GM19238 (cell line): ENCODE results near the gene KIF16B.

Experiments used
- DNase-seq: peaks from one replicate; pipeline ENCODE4 v3.0.0; 2011; ENCODE audit warnings: low spot score; ENCODE audit not compliant: insufficient read length

The KIF16B gene

DNA sequence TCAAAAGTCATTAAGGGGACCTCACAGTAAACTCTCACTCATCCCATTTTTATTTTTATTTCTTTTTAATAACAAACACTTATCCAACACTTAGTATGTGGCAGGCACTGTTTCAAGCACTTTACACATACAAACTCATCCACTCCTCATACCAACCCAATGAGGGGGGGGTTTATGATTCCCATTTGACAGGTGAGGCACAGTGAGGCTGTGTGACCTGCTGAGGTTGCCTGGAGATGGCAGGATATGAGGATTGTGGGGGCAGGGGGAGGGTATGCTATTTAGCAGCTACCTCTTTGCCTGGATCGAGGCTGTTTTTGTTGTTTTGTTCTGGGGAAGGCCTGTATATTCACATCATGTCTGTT is 219.8 kb downstream of the KIF16B start:
- DNase-seq, result no peak

GRCh38 chr20:16352751-16353416 is 220.4 kb downstream of the KIF16B start:
- DNase-seq, result no peak

- DNase-seq, result no peak
These were observed 220.9 kb downstream of the KIF16B start for GRCh38 chr20:16352321-16352720.

GRCh38 chr20:16351415-16351814 is 221.8 kb downstream of the KIF16B start:
- no peak for DNase-seq

GRCh38 chr20:16350465-16350864 is 222.8 kb downstream of the KIF16B start:
- no peak for DNase-seq

DNA sequence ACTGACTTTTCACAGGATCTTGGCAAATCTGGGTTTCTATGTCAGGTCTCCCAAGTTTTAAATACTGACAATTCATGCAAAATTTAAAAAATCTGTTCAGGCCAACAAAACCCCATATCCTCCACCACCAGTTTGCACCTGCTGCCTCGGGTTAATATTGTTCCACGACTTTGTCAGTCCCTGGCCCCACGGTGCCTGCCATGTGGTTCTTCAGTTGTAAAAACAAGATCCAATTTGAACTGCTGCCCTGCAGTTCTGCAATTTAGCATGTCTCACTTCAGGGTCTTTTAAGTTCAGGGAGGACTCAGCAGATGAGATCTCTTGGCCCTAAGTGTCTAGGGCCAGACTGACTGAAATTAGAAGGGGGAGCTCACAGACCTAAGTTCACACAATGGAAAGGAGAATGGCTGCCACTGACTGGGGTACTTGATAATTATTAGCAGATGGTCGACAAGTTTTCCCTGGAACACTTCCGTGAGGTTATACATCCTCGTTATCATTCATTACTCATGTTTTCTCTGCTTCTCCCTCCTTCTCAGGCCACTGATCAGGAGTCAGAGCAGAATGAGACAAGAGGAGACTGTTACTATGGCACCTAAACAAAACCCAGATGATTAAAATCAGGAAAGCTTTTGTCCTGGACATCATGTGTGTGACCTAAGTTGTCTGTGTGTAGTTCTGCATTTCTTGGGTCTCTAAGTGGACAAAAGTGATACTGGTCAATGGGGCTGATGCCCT is 223.6 kb downstream of the KIF16B start:
- DNase-seq, result no peak

- no peak for DNase-seq
These were observed 226.3 kb downstream of the KIF16B start for GRCh38 chr20:16346956-16347355.

- DNase-seq, result no peak
These were observed 235.5 kb downstream of the KIF16B start for GRCh38 chr20:16337707-16338106.

GRCh38 chr20:16327606-16328005 is 245.6 kb downstream of the KIF16B start:
- no peak for DNase-seq

DNA sequence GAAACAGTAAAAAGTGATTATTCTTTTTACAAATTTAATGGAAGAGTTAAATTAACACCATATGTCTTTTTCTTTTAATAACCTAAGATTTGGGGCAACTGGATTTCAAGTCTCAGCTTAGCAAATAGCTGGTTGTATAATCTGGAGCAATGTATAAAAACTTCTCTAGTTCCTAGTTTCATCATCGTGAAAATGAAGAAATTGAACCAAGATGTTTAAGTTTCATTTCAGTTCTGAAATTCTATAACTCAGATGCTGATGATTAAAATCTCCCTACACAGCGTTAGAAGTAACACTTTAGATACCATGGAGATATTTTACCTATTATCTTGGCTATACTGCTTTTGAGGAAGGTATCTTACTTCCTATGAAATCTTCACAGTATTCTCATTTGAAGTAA is 252.0 kb downstream of the KIF16B start:
- DNase-seq, result no peak

GRCh38 chr20:16317445-16318362 is 255.5 kb downstream of the KIF16B start:
- no peak for DNase-seq

- DNase-seq, result no peak
These were observed 256.7 kb downstream of the KIF16B start for GRCh38 chr20:16316513-16316912.

DNA sequence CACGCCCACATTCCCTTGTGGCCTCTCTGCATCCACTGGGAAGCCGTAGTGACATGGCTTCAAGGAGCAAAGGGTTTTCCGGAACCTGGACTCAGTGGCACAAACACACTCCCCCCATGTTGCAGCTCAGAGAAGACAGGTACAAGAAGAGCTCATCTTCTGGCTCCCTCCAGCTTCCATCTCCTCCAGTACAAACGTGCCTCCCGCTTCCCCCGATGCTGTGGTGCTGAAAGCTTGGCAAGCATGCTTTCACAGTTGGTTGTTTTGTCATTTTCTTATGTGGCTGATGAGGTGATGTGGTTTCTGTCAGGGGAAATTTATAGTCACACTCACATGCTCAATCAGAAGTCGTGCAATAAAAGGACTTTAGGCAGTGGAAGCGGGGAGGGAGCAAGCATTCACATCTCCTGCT is 258.5 kb downstream of the KIF16B start:
- DNase-seq, result no peak

GRCh38 chr20:16314320-16314719 is 258.9 kb downstream of the KIF16B start:
- DNase-seq, result no peak

DNA sequence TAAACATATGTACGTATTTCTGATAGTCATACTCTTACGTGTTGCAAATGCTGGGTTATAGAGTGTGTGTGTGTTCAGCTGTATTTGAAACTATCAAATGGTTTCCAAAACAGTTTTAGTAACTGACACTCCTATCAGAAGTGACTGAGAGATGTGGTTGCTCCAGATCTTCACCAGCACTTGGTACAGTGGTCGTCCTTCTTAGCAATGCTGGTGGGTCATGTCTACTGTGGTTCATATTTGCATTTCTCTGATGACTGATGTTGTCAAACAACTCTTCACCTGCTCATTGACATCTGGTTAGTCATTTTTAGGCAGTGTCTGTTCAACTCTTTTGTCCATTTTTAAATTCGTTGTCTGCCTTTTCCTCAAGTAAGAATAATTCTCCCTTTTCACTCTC is 259.3 kb downstream of the KIF16B start:
- no peak for DNase-seq

DNA sequence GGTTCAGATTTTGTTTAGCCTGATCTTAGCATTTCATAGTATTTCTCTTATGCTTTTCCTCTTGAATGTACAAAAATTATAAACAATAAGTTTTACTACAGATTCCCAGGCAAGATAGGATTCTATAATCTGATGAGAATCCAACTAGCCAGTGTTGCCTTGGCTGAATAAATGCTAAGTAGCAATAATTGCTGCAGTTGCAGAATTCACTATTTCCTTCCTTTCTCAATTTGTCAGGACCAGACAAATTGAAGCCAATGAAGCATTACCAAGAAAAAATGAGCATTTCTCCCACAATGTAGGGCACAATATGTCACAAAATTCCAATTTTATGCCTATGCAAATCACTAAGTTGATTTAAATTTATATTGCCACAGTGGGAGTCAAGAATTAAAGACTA is 260.2 kb downstream of the KIF16B start:
- no peak for DNase-seq

DNA sequence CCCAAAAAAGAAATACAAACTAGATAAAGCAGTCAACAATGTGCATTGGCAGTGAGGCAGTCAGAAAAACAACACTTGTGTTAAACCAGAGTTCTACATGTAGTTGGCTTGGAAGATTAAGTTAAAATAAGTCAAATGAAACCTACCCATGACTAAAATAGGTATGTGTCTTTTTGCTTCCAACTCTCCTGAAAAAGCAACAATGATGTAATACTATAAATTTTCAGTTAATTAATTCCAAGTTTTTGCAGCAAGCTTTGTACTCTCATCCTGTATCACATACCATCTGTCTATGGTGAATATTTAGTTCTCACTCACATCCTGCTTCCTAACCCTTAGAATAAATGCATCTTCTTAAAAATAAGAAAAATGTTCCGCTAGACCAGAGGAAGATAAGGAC is 261.5 kb downstream of the KIF16B start:
- no peak for DNase-seq

DNA sequence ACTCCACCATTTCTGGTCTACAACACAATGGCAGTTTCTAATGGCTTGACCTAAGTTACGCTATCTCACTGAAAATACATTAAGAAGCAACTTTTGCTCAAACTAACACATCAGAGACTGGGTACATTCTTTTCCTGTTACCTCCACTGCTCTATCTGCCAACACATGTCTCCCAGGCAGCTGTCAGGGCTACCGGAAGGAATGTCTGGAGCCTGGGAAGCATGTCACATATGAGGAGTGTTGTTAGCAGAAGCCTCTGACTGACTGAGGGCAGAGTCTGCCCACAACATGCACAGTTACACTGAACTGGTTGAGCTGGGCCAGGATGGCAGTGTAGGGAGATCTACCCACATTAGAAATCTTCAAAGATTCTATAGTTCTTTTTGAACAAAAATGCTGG is 264.5 kb downstream of the KIF16B start:
- DNase-seq, result no peak

- DNase-seq, result no peak
These were observed 270.4 kb downstream of the KIF16B start for GRCh38 chr20:16302818-16303217.

DNA sequence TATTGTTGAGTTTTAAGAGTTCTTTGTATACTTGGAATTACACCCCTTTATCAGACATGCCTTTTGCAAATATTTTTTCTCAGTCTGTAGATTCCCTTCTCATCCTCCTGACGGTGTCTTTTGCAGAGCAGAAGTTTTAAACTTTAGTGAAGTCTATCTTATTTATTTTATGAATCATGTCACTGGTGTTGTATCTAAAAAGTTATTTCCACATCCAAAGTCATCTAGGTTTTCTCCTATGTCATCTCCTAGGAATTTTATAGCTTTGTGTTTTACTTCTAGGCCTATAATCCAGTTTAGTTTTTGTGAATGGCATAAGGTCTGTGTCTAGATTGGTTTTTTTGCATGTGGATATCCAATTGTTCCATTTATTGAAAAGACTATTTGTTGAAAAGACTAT is 271.3 kb downstream of the KIF16B start:
- no peak for DNase-seq

- no peak for DNase-seq
These were observed 273.4 kb downstream of the KIF16B start for GRCh38 chr20:16299897-16300296.

GRCh38 chr20:16296931-16297330 is 276.3 kb downstream of the KIF16B start:
- DNase-seq, result no peak
